Activated naive CD8-positive, alpha-beta T cell (primary cell): ENCODE measurements around the gene NME7.

ENCODE experiments used
- H3K27ac Mint-ChIP-seq: one replicate; pipeline ENCODE4 v1.8.0; 2021; ENCODE audit warnings: mixed read lengths
- H3K27me3 Mint-ChIP-seq: one replicate; pipeline ENCODE4 v1.8.0; 2021; ENCODE audit warnings: mixed read lengths
- H3K36me3 Mint-ChIP-seq: one replicate; pipeline ENCODE4 v1.8.0; 2021; ENCODE audit warnings: mixed read lengths
- H3K4me1 Mint-ChIP-seq: one replicate; pipeline ENCODE4 v1.8.0; 2021; ENCODE audit warnings: low read depth, mixed read lengths
- H3K4me3 Mint-ChIP-seq: one replicate; pipeline ENCODE4 v1.8.0; 2021; ENCODE audit warnings: mild to moderate bottlenecking, mixed read lengths
- H3K9me3 Mint-ChIP-seq: one replicate; pipeline ENCODE4 v1.8.0; 2021; ENCODE audit warnings: low read depth, mixed read lengths

NME7 gene

DNA sequence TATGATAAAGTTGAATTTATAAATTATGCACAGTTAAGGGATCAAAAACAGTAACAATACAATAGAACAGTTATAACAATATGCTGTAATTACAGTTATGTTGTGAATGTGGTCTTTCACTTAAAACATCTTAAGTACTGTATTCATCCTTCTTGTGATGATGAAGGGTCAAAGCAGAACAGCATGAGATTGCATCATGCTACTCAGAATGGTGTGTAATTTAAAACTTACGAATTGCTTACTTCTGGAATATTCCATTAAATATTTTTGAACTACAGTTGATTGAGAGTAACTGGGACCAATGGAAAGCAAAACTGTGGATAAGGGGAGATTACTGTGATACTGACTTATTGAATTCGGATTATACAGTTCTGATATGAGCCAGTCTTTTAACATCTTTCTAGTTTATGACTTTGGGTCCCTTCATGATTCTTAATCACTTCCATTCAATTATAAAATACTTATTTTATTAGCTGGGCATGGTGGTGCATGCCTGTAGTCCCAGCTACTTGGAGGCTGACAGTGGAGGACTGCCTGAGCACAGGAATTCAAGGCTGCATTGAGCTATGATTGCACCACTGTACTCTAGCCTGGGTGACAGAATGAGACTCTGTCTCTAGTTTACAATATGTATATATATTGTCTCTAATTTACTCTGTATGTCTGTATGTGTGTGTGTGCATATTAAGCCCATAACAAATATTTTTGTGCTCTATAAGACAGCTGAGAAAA is 217.9 kb downstream of the NME7 start:
- H3K27ac Mint-ChIP-seq = no peak overlapping the region
- H3K9me3 Mint-ChIP-seq = no peaks in the 10 kb centered on the region
- H3K4me1 Mint-ChIP-seq = no peaks in the 10 kb centered on the region
- H3K4me3 Mint-ChIP-seq = no peak overlapping the region
- no peaks in the 10 kb centered on the region for H3K27me3 Mint-ChIP-seq
- peaks cover 15% of the 10 kb centered on the region for H3K36me3 Mint-ChIP-seq

DNA sequence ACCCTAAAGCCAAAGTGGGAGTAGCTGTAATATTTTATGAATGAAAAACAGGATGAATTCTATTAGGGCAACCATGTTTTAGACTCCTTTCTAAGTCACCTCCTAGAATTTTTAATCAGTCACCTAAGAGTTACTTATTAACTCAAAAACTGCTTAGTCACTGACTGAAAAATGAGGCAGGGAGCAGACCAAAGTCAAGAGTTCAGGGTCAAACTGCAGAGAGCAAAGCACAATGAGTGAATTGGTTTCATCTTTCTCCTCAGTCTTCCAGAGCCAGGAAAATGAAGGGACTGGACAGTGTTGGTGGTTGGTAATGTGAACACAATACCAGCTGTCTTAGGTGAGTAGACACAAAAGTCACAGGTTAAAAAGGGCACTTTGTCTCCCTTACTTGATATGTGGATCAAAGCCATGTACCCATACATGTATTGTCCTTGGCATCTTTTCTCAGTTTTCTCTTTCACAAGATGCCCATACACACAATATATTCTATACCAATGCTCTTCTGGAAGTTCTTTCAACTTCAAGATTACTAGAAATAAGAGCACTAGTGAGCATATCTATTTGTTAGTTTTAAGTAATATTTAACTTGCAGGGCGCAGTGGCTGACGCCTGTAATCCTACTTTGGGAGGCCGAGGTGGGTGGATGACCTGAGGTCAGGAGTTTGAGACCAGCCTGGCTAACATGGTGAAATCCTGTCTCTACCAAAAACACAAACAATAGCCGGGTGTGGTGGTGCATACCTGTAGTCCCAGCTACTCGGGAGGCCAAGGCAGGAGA is 218.9 kb downstream of the NME7 start:
- Mint-ChIP-seq H3K9me3 (no peaks in the 10 kb centered on the region), H3K4me1 (no peaks in the 10 kb centered on the region), H3K36me3 (peaks cover 15% of the 10 kb centered on the region), H3K4me3 (no peak overlapping the region), H3K27me3 (no peaks in the 10 kb centered on the region), H3K27ac (no peak overlapping the region)

GRCh38 chr1:169146576-169147214 is 220.9 kb downstream of the NME7 start:
- no peaks in the 10 kb centered on the region for H3K4me1 Mint-ChIP-seq
- no peak overlapping the region for H3K4me3 Mint-ChIP-seq
- no peaks in the 10 kb centered on the region for H3K9me3 Mint-ChIP-seq
- no peak overlapping the region for H3K27ac Mint-ChIP-seq
- H3K36me3 Mint-ChIP-seq = peaks cover 7% of the 10 kb centered on the region
- no peaks in the 10 kb centered on the region for H3K27me3 Mint-ChIP-seq

DNA sequence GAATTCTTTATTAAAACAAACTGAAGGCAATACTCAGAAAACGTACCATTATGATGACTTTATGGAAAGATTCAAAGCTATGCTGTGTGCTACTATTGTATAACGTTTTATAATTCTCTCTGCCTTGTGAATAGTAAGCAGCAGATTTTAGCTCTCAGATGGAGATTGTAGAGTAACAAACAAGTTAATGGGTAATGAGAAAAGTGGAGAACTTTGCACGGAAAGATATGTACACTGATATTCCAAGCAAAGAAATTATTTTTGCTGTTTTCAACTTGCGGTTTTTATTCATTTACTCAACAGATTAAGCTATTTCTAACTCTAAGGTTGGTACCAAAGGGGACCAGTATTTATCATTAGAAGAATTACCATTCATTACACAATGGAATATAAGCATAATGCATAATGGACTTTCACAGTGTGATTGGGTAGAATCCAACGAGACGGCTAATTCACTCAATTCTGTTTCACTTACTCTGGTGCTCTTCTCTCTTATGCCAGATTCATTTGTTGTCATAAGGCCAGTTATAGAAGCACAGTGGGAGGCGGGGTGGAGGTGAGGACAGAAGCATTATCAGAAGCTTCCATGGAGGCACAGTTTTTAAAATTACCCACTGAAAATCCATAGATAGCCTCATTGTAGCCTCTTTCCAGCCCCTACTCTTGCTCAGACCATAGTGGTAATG is 222.5 kb downstream of the NME7 start:
- H3K36me3 Mint-ChIP-seq = peaks cover 7% of the 10 kb centered on the region
- H3K27me3 Mint-ChIP-seq = no peaks in the 10 kb centered on the region
- H3K27ac Mint-ChIP-seq = no peak overlapping the region
- H3K9me3 Mint-ChIP-seq = no peaks in the 10 kb centered on the region
- H3K4me3 Mint-ChIP-seq = no peak overlapping the region
- H3K4me1 Mint-ChIP-seq = peaks cover 2% of the 10 kb centered on the region

- H3K27me3 Mint-ChIP-seq = no peaks in the 10 kb centered on the region
- peaks cover 10% of the 10 kb centered on the region for H3K4me1 Mint-ChIP-seq
- no peaks in the 10 kb centered on the region for H3K9me3 Mint-ChIP-seq
- no peak overlapping the region for H3K4me3 Mint-ChIP-seq
- H3K36me3 Mint-ChIP-seq = peaks cover 7% of the 10 kb centered on the region
- H3K27ac Mint-ChIP-seq = no peak overlapping the region
Measured at GRCh38 chr1:169143984-169144383, 223.6 kb downstream of the NME7 start.

DNA sequence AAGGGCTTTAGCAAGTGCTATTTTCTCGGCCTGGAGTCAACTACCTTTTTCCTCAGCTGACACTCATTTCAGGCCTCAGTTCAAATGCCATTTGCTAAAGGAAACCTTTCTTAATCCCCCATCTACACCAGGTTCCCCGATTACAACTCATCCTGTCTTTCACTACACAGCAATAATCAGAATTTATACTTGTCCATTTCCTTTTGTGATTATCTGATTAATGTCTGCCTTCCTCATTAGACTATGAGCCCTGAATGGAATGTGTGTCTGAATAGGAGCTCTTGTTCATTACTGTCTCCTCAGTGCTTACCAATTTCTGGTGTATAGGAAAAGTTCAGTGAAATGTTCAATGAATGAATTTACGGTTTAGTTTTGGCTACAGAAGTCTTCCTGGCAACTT is 224.3 kb downstream of the NME7 start:
- no peak overlapping the region for H3K27ac Mint-ChIP-seq
- H3K4me3 Mint-ChIP-seq = no peak overlapping the region
- H3K4me1 Mint-ChIP-seq = peaks cover 15% of the 10 kb centered on the region
- H3K36me3 Mint-ChIP-seq = peaks cover 2% of the 10 kb centered on the region
- no peaks in the 10 kb centered on the region for H3K9me3 Mint-ChIP-seq
- no peaks in the 10 kb centered on the region for H3K27me3 Mint-ChIP-seq

GRCh38 chr1:169142129-169142528 is 225.5 kb downstream of the NME7 start:
- Mint-ChIP-seq H3K27ac (no peak overlapping the region), H3K36me3 (no peaks in the 10 kb centered on the region), H3K9me3 (no peaks in the 10 kb centered on the region), H3K27me3 (no peaks in the 10 kb centered on the region), H3K4me3 (no peak overlapping the region), H3K4me1 (peaks cover 17% of the 10 kb centered on the region)

- H3K36me3 Mint-ChIP-seq = peaks cover 2% of the 10 kb centered on the region
Measured at GRCh38 chr1:169141356-169141755, 226.2 kb downstream of the NME7 start.

GRCh38 chr1:169138866-169139670 is 228.5 kb downstream of the NME7 start:
- peaks cover 17% of the 10 kb centered on the region for H3K4me1 Mint-ChIP-seq
- H3K27me3 Mint-ChIP-seq = no peaks in the 10 kb centered on the region
- H3K36me3 Mint-ChIP-seq = peaks cover 2% of the 10 kb centered on the region
- no peak overlapping the region for H3K4me3 Mint-ChIP-seq
- H3K9me3 Mint-ChIP-seq = no peaks in the 10 kb centered on the region
- H3K27ac Mint-ChIP-seq = peak overlapping the region; percentile 86

More at GRCh38 chr1:169141356-169141755, 226.2 kb downstream of the NME7 start:
- no peak overlapping the region for H3K27ac Mint-ChIP-seq
- no peaks in the 10 kb centered on the region for H3K27me3 Mint-ChIP-seq
- H3K4me1 Mint-ChIP-seq = peaks cover 17% of the 10 kb centered on the region
- no peak overlapping the region for H3K4me3 Mint-ChIP-seq
- H3K9me3 Mint-ChIP-seq = no peaks in the 10 kb centered on the region

GRCh38 chr1:169137357-169137756 is 230.2 kb downstream of the NME7 start:
- H3K27ac Mint-ChIP-seq = no peak overlapping the region
- no peak overlapping the region for H3K4me3 Mint-ChIP-seq
- H3K27me3 Mint-ChIP-seq = no peaks in the 10 kb centered on the region
- peaks cover 5% of the 10 kb centered on the region for H3K36me3 Mint-ChIP-seq
- H3K4me1 Mint-ChIP-seq = peaks cover 17% of the 10 kb centered on the region
- H3K9me3 Mint-ChIP-seq = no peaks in the 10 kb centered on the region

- Mint-ChIP-seq H3K27me3 (no peaks in the 10 kb centered on the region), H3K36me3 (peaks cover 9% of the 10 kb centered on the region), H3K4me1 (peaks cover 7% of the 10 kb centered on the region), H3K4me3 (no peak overlapping the region), H3K27ac (no peak overlapping the region), H3K9me3 (no peaks in the 10 kb centered on the region)
Measured at GRCh38 chr1:169133801-169134502, 233.6 kb downstream of the NME7 start.

GRCh38 chr1:169133228-169133576 is 234.4 kb downstream of the NME7 start:
- Mint-ChIP-seq H3K36me3 (peaks cover 12% of the 10 kb centered on the region), H3K27ac (no peak overlapping the region), H3K27me3 (no peaks in the 10 kb centered on the region), H3K4me3 (no peak overlapping the region), H3K4me1 (peaks cover 5% of the 10 kb centered on the region), H3K9me3 (no peaks in the 10 kb centered on the region)

- no peaks in the 10 kb centered on the region for H3K27me3 Mint-ChIP-seq
- H3K4me3 Mint-ChIP-seq = no peak overlapping the region
- H3K36me3 Mint-ChIP-seq = peaks cover 12% of the 10 kb centered on the region
- no peak overlapping the region for H3K27ac Mint-ChIP-seq
- H3K9me3 Mint-ChIP-seq = no peaks in the 10 kb centered on the region
- peaks cover 5% of the 10 kb centered on the region for H3K4me1 Mint-ChIP-seq
Measured at GRCh38 chr1:169132512-169133227, 234.9 kb downstream of the NME7 start.
